NCI-H460 (cell line): ENCODE results near the gene TBC1D16. TPM values are rescaled to one million over a fixed set of nuclear protein-coding genes. Genes with fewer than 3 reads are reported as not detected.
"Not testable (repeated sequence)": the region's sequence is repeated elsewhere in the genome, so short reads cannot be mapped to it uniquely, and the experiment has no call there.

Source experiments
- DNase-seq: peaks from one replicate; pipeline ENCODE4 v3.0.0-alpha.2; 2016; ENCODE audit warnings: low read depth; ENCODE audit errors: extremely low read depth
- total RNA-seq: library from RNA; depleted of rRNA; stranded (reverse); fragments of >200 nt; shearing (Covaris generic); gene quantifications from 2 replicates; pipeline ENCODE4 v1.2.3, GENCODE V29; 2014; rRNA removed

The TBC1D16 gene
- total RNA-seq, 1 experiment from 2014 or later, result 12.4 TPM

- DNase-seq, result no peak
These were observed 129.8 kb downstream of the TBC1D16 start for GRCh38 chr17:79905832-79906231.

GRCh38 chr17:79904865-79905264, 130.8 kb downstream of the TBC1D16 start:
- DNase-seq, result no peak

- no peak for DNase-seq
These were observed 133.4 kb downstream of the TBC1D16 start for GRCh38 chr17:79902146-79902791.

- DNase-seq, result no peak
These were observed 134.5 kb downstream of the TBC1D16 start for GRCh38 chr17:79901131-79901530.

- no peak for DNase-seq
These were observed 136.1 kb downstream of the TBC1D16 start for GRCh38 chr17:79899584-79899983.

- no peak for DNase-seq
These were observed 138.2 kb downstream of the TBC1D16 start for GRCh38 chr17:79897243-79898063.

GRCh38 chr17:79893457-79893856, 142.2 kb downstream of the TBC1D16 start:
- DNase-seq, result not testable (repeated sequence)

GRCh38 chr17:79892457-79893241, 143.0 kb downstream of the TBC1D16 start:
- DNase-seq, result no peak

GRCh38 chr17:79891113-79891730, 144.4 kb downstream of the TBC1D16 start:
- DNase-seq, result no peak

GRCh38 chr17:79890706-79891105, 145.0 kb downstream of the TBC1D16 start:
- DNase-seq, result no peak

GRCh38 chr17:79888811-79889634, 146.6 kb downstream of the TBC1D16 start:
- DNase-seq, result no peak

- DNase-seq, result no peak
These were observed 147.6 kb downstream of the TBC1D16 start for GRCh38 chr17:79888009-79888540.

GRCh38 chr17:79887451-79887991, 148.2 kb downstream of the TBC1D16 start:
- no peak for DNase-seq

GRCh38 chr17:79883202-79883601, 152.5 kb downstream of the TBC1D16 start:
- no peak for DNase-seq

Other genes with a start within 250 kb of the TBC1D16 start
- 7.8 and 11.0 TPM in 2 replicates for gene CBX8, start 238.8 kb downstream of the TBC1D16 start, total RNA-seq
- gene CBX4, start 196.4 kb downstream of the TBC1D16 start, total RNA-seq, result 88.2 and 100 TPM in 2 replicates
- gene CCDC40, start 770 bp upstream of the TBC1D16 start, total RNA-seq, result 2.0 and 2.6 TPM in 2 replicates
- 45.1 and 51.0 TPM in 2 replicates for gene GAA, start 65.7 kb upstream of the TBC1D16 start, total RNA-seq
- 86.7 and 96.7 TPM in 2 replicates for gene EIF4A3, start 111.3 kb upstream of the TBC1D16 start, total RNA-seq
- gene CARD14, start 134.2 kb upstream of the TBC1D16 start, total RNA-seq, result 0.46 and 0.62 TPM in 2 replicates
- gene SGSH, start 184.5 kb upstream of the TBC1D16 start, total RNA-seq, result 7.5 and 10.2 TPM in 2 replicates
- 5.9 and 7.6 TPM in 2 replicates for gene SLC26A11, start 184.6 kb upstream of the TBC1D16 start, total RNA-seq
- gene RNF213, start 225.0 kb upstream of the TBC1D16 start, total RNA-seq, result 52.7 and 60.8 TPM in 2 replicates